PC-3 (cell line): ENCODE results near the gene CHRNA9.

Experiments
- EZH2 ChIP-seq: fragments of 300-600 bp; sonication (generic); IDR thresholded peaks from one replicate; pipeline ENCODE4 v1.6.1; 2017; ENCODE audit warnings: antibody characterized with exemption, mild to moderate bottlenecking, low read length; ENCODE audit not compliant: unreplicated experiment
- EZH2phosphoT487 ChIP-seq: fragments of 300-600 bp; sonication (generic); IDR thresholded peaks from 2 replicates; pipeline ENCODE4 v1.6.1; 2018; ENCODE audit warnings: mild to moderate bottlenecking, antibody characterized with exemption, low read length, borderline replicate concordance
- TF ChIP-seq, protein P1 (sequence below): fragments of 300-600 bp; sonication (generic); conservative IDR thresholded peaks from 2 replicates; pipeline ENCODE4 v1.5.1; 2017; ENCODE audit warnings: antibody characterized with exemption, low read depth, mild to moderate bottlenecking, low read length

DNA sequence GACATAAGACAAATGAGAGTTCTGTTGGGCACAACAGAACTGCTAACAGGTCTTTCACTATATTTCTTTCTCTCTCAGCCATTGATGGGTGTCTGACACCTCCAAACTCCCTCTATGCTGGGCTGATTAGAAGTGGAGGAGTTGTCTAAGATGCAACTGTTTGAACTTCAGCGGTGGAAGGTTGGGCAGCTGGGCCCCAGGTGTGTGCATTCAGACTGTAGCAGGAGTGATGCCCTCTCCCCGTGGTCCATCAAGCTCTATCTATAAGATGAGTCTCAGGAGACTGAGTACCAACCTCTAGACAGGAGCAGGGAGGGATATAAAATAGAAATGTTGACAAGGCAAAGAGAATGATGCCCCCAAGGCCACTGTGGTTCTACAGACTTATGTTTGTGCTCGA, 28.2 kb upstream of the CHRNA9 start:
- TF ChIP-seq, protein P1, sequence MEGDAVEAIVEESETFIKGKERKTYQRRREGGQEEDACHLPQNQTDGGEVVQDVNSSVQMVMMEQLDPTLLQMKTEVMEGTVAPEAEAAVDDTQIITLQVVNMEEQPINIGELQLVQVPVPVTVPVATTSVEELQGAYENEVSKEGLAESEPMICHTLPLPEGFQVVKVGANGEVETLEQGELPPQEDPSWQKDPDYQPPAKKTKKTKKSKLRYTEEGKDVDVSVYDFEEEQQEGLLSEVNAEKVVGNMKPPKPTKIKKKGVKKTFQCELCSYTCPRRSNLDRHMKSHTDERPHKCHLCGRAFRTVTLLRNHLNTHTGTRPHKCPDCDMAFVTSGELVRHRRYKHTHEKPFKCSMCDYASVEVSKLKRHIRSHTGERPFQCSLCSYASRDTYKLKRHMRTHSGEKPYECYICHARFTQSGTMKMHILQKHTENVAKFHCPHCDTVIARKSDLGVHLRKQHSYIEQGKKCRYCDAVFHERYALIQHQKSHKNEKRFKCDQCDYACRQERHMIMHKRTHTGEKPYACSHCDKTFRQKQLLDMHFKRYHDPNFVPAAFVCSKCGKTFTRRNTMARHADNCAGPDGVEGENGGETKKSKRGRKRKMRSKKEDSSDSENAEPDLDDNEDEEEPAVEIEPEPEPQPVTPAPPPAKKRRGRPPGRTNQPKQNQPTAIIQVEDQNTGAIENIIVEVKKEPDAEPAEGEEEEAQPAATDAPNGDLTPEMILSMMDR = no peak
- no peak for TF ChIP-seq EZH2phosphoT487
- TF ChIP-seq EZH2 = no peak
